HL-60 (cell line): ENCODE results near the gene ODF2.

ENCODE experiments used
- DNase-seq, 2 experiments: peaks; one replicate each; pipeline ENCODE4 v3.0.0-alpha.2; 2010 to 2020; ENCODE audit warnings: low read depth in 1 of 2, low spot score in 1 of 2
- H3K27ac ChIP-seq: fragments of 250-450 bp; sonication (Bioruptor Pico); replicated peaks from 2 replicates; pipeline ENCODE4 v1.5.1; 2020; ENCODE audit warnings: mild to moderate bottlenecking, moderate library complexity
- H3K27me3 ChIP-seq: fragments of 250-450 bp; sonication (Bioruptor Pico); 2 replicates; pipeline ENCODE4 v1.5.1; 2021; ENCODE audit warnings: mild to moderate bottlenecking, moderate library complexity; ENCODE audit not compliant: insufficient read depth, poor library complexity, severe bottlenecking
- H3K4me3 ChIP-seq: replicated peaks from 2 replicates; pipeline ENCODE4 v1.5.1; 2011; ENCODE audit warnings: mild to moderate bottlenecking, control low read depth, low read length; ENCODE audit not compliant: insufficient read depth
- GABPA ChIP-seq: IDR thresholded peaks from 2 replicates; pipeline ENCODE4 v1.6.1; 2012; ENCODE audit warnings: low read depth
- POLR2AphosphoS5 ChIP-seq: IDR thresholded peaks from 2 replicates; pipeline ENCODE4 v1.6.1; 2012; ENCODE audit warnings: low read depth
- REST ChIP-seq: IDR thresholded peaks from 2 replicates; pipeline ENCODE4 v1.6.1; 2012; ENCODE audit warnings: low read depth; ENCODE audit not compliant: insufficient replicate concordance
- SPI1 ChIP-seq: IDR thresholded peaks from 2 replicates; pipeline ENCODE4 v1.6.1; 2012; ENCODE audit warnings: low read depth, mild to moderate bottlenecking, borderline replicate concordance
- TF ChIP-seq, protein P1 (sequence below): IDR thresholded peaks from one replicate; pipeline ENCODE4 v1.5.1; 2011; ENCODE audit warnings: low read length, control low read depth, inconsistent platforms; ENCODE audit not compliant: insufficient read depth

ODF2 gene

DNA sequence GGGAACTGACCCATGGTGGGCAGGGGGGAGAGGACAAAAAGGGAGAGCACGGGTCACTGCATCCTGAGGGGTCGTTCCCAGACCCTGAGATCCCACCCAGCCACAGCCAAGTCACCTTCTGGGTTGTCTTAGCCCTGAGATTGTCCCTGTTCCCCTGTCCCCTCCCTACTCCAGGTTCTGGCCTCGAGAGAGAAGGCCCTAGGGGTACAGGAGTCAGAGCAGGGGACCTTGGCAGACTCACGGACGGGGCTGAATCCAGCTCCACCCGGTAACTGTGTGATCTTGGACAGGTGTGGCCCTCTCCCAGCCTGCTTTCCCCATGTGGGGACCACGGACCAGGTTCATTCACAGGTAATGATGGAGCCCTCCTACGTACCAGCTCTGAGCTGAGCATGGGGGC, 46.4 kb upstream of the ODF2 start:
- no peak for DNase-seq
- Histone ChIP-seq H3K27ac (no peak overlapping the region), H3K4me3 (no peak overlapping the region), H3K27me3 (peaks cover 6% of the 10 kb centered on the region)
- TF ChIP-seq GABPA, result no peak
- TF ChIP-seq POLR2AphosphoS5, result no peak
- TF ChIP-seq, protein P1, sequence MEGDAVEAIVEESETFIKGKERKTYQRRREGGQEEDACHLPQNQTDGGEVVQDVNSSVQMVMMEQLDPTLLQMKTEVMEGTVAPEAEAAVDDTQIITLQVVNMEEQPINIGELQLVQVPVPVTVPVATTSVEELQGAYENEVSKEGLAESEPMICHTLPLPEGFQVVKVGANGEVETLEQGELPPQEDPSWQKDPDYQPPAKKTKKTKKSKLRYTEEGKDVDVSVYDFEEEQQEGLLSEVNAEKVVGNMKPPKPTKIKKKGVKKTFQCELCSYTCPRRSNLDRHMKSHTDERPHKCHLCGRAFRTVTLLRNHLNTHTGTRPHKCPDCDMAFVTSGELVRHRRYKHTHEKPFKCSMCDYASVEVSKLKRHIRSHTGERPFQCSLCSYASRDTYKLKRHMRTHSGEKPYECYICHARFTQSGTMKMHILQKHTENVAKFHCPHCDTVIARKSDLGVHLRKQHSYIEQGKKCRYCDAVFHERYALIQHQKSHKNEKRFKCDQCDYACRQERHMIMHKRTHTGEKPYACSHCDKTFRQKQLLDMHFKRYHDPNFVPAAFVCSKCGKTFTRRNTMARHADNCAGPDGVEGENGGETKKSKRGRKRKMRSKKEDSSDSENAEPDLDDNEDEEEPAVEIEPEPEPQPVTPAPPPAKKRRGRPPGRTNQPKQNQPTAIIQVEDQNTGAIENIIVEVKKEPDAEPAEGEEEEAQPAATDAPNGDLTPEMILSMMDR, result no peak
- no peak for TF ChIP-seq REST
- TF ChIP-seq SPI1, result no peak

- Histone ChIP-seq H3K27ac (no peak overlapping the region), H3K4me3 (no peak overlapping the region), H3K27me3 (peaks cover 6% of the 10 kb centered on the region)
- no peak for DNase-seq
- TF ChIP-seq SPI1 (no peak), POLR2AphosphoS5 (no peak), GABPA (no peak), REST (no peak)
- TF ChIP-seq, protein P1, result no peak
Observed at GRCh38 chr9:128409978-128410377, 45.8 kb upstream of the ODF2 start.

- Histone ChIP-seq H3K27me3 (peaks cover 6% of the 10 kb centered on the region), H3K4me3 (no peak overlapping the region), H3K27ac (no peak overlapping the region)
- no peak for TF ChIP-seq SPI1
- TF ChIP-seq POLR2AphosphoS5, result no peak
- TF ChIP-seq, protein P1, result no peak
- no peak for TF ChIP-seq GABPA
- no peak for TF ChIP-seq REST
- no peak for DNase-seq
Observed at GRCh38 chr9:128411364-128412119, 44.3 kb upstream of the ODF2 start.
